Urothelium cell line (cell line): ENCODE measurements around the gene FLAD1.

Experiments
- DNase-seq: peaks from one replicate; pipeline ENCODE4 v3.0.0; 2011; ENCODE audit warnings: low spot score, mixed read lengths
- FAIRE-seq: peaks from 2 replicates; lab custom pipeline; 2011; peaks lifted over from hg19 to GRCh38; lab: Jason Lieb, UNC

Gene FLAD1

DNA sequence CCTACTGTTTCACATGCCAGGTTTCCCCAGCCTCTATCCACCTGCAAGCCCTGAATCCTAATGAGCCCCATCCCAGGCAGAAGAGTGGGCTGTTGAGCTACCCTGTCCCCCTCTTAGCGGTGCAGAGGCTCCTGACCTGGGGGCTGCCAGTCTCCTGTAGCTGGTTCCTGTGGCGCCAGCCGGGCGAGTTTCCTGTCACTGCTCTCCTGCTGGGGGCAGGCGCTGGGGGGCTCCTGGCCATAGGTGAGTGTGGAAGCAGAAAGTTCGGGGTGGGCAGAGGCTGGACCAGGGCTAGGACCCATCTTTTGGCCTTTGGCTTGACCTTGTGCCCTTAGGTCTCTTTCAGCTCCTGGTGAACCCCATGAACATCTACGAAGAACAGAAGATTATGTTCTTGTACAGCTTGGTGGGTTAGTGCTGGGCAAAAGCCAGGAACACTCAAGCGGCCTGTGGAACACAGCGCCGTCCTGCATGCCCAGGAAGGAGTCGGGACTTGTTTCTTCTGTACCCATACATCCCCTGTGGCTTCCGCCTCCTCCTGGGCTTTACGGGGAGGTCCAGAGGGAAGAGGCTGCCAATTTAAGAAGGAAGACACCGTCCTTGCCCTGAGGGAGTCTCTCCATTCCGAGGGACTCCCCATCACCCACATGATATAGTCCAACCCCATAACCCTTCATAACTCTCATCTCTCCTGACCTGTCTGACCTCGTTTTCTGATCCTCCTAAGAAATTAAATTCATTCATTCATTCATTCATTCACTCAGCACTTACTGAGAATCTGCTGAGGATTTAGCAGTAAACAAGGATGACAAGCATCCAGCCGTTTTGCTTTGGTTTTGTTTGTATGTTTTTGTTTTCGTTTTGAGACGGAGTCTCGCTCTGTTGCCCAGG, 51.4 kb downstream of the FLAD1 start:
- FAIRE-seq, result no peak
- DNase-seq, result no peak

DNA sequence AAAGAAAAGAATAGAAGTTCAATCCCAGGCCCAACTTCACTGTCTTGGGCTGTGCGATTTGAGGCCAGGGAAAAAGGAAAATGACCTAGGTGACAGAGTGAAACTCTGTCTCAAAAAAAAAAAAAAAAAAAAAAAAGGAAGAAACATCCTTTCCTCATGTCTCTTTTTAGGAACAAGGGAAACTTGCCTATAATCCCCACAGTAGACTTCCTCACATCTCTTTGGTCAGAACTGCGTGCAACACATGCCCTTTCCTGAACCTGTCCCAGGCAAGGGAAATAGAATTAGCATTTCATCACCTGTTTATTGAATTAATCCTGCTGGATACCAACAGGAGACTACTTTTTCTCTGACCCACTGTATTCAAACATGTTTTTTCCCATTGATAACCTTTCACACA, 52.8 kb downstream of the FLAD1 start:
- DNase-seq, result no peak
- no peak for FAIRE-seq

DNA sequence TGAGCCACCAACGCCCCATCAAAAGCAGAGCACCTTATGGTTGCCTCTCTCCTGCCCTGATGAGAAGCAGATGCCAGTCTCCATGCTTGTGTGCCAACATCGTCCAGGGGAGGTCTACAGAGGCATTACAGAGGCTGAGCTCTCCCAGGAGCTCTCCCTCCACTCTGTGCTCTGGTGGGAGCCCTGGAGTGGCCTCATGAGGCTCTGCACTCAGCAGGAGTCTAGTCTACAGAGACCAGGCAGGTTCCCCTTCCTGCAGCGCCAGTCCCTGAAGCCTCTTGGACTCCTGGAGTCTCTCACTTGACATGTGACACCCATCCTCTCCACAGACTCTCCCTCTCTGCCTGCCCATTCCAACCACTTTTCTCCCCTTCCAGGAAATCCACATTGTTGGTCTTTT, 53.9 kb downstream of the FLAD1 start:
- DNase-seq, result no peak
- FAIRE-seq, result no peak

DNA sequence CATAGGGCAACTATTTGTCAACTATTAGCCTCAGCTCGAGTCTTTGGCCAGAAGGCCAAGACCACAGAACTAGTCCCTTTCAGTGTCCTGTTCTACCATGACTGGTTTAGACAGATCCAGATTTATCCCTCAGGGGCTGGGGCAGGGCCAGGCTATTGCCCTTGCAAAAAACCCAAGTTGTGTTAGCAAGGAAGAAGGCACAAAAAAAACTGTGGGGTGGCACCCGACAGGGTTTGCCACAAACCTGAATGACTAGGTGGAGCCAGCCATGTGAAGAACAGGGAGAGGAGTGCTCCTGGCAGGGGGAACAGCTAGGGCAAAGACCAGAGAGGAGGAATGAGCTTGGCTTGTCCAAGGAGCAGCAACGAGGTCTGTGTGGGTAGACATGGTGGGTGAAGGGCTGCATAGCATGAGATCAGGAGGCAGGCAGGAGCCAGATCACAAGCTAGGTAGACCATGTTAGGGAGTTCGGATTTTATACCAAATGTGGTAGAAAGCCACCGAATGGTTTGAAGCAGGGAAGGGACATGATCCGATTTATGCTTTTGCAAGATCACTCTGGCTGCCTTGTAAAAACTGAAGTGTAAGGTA, 54.8 kb downstream of the FLAD1 start:
- no peak for FAIRE-seq
- DNase-seq, result no peak

DNA sequence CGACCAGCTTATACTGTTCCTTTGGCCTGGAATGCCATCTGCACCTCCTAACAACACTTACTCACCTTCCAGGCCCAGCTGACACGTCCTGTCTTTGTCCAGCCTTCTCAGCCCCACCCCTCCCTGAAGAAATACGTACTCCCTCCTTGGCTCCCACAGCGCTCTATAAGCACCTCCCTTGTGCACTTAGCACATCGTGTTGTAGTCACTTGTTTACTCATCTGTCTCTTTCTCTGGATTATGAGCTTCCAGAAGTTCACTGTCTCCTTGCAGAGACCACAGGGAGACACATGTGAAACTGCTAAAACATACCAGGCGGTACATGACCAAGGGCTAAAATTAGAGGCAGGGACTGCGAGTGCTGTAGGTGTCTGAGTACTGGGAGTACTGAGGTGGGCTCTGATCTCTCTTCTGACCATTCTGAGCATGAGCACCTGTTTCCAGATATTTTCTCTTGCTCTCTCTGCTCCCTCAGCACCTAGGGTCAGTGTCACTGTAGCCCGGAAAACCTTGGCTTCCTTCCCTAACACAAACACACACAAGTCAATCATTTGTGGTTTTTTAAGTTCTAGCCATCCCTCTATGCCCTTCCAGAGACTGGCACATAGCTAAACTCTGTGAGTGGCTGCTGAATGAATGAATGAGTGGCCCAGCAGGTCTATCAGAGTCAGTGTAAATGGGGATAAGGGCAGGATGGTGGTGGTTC, 55.6 kb downstream of the FLAD1 start:
- no peak for DNase-seq

DNA sequence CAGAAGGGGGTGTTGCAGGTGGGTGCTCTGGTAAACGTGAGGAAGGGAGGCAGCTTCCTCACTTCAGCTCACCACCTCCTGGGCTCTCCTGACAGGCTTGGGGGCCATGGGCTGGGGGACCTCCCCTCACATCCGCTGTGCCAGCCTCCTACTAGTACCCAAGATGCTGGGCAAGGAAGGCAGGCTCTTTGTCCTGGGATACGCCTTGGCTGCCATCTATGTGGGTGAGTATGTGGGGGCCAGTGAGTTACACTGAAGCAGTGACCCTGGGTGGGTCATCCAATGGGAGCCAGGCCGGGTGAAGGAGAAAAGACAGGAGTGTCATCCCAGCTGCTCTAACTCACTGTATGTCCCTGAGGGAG, 56.1 kb downstream of the FLAD1 start:
- FAIRE-seq, result no peak
- no peak for DNase-seq

More for the DNA sequence above, 55.6 kb downstream of the FLAD1 start:
- FAIRE-seq, result no peak

DNA sequence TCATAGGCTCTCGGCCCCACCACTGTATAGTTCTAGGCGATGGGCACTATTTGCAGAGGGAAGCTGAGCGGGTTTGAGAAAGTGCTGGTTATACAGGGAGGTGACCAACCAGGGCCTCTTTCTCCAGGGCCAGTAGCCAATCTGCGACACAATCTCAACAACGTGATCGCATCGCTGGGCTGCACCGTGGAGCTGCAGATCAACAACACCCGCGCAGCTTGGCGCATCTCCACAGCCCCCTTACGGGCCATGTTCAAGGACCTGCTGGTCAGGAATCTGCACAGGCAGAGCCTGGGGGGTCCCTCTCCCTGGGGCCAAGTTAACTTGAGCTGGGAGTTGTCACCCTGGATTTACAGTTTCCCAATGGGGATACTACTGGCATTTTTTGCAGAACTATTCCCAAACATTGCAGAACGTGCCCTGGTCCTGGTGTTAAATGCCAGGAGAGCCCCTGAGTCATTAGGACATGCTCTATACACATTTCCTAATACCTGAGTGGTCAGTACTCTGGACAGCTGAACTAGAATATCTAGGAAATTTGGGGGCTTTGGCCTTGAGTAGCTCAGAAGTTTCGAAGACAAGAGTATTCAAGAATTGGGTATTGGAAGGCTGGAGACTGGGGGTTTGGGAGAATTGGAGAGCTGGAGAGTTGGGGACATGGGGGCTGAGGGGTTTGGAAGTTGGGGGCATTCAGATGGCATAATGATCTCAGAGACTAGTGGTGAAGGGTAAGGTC, 57.4 kb downstream of the FLAD1 start:
- DNase-seq, result no peak
- FAIRE-seq, result no peak
